HG03378 (cell line): ENCODE measurements around the gene AURKA.
"Not testable (repeated sequence)": the region's sequence is repeated elsewhere in the genome, so short reads cannot be mapped to it uniquely, and the experiment has no call there.

ENCODE experiments used
- ATAC-seq: cut with Tn5 transposase; IDR thresholded peaks from one replicate; pipeline ENCODE4 v1.9.1; 2021; ENCODE audit warnings: mild to moderate bottlenecking, moderate library complexity; ENCODE audit not compliant: unreplicated experiment

The AURKA gene

DNA sequence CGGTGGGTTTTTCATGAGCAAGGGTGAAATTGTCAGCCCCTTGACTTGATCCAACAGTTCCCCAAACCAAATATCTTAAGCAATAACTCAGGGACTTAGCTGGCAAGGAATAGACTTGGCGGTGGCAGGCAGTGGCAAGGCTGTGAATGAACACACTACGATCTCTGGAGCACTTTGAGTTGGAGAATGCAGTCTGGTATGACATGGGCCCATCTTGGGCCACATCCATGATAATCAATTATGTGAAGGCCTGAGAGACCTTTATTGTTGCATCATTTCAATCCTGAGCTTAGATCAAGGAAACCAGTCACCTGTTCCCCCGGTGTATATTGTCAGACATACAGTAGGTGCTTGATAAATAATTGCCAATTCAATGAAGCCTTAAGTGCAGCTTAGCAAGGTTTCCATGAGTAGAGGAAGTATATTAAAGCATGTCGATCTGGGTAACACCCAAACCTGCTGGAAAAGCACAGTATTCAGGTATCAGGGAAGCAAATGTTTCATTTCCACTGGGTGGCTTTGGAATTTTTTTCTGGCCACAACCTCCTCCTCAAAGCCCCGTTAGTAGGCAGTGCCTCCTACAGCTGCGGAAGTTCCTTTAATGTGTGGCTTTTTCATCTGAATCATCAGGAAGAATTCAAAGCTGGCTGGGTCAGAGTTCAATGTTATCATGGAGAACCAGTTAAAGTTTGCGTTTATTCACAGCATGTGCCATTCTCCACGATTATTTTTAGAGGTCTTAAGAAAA, 30.2 kb upstream of the AURKA start:
- ATAC-seq = no peak

DNA sequence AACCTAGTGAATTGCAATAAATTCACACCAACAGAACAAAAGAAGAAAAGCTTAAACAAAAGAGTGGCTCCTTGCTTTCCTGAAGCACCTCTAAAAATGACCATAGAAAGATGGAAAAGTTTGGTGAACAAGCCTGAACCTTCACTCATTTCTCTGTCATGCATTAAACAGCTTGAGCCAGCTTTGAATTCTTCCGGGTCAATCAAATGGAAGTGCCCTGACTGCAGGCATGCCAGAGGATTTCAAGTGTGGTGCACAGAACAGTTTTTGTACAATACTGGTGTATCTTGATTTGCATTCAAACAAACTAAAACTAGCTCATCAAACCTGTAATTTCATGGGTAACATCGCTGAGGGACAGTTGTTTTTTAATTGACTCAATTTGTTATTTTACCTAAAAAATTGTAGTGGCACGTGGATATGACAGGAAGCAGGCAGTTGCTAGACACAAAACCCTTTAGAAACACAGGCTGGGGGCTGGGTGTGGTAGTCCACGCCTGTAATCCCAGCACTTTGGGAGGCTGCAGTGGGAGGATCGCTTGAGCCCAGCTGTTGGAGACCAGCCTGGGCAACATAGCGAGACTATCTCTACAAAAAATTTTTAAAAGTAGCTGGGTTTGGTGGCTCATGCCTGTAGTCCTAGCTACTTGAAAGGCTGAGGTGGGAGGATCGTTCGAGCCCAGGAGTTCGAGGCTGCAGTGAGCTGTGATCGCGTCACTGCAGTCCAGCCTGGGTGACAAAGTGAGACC, 29.1 kb upstream of the AURKA start:
- ATAC-seq = no peak

DNA sequence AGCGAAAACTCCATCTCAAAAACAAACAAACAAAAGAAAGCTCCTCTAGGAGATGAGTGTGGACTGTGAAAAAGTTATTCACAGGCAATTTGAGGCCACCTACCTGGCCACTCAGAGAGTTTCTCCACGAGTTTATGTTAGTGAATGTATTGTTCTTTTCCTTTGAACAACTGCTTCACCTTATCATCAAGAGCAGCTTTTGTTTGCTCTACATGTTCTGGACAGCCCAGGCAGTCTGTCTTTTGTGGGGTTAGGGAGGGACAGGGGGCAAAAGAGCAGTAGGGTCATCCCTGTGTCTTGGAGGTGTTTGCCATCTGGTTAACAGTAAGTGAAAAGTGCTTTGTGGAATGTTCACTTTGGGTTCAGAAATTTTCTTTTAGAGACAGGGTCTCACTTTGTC, 28.0 kb upstream of the AURKA start:
- no peak for ATAC-seq

DNA sequence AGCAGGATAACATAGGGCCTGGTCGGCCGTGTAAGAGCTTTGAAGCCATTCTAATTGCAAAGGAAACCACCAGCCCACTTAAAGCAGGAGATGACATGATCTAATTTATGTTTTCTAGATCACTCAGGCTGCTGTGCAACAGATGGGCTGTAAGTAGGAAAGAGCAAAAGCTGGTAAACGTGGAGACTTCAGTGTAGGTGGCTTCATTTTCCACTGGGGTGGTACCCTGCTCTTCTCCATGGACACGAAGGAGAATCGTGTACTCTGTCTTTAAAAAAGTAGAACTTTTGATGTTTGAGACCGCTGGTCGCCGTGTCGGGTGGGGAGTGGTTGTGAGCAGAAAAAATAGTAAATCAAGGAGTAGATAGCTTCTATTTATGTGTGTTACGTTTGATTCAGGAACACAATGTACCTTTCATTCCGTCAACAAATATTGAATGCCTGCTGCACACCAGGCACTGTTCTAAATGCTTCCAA, 26.4 kb upstream of the AURKA start:
- no peak for ATAC-seq

DNA sequence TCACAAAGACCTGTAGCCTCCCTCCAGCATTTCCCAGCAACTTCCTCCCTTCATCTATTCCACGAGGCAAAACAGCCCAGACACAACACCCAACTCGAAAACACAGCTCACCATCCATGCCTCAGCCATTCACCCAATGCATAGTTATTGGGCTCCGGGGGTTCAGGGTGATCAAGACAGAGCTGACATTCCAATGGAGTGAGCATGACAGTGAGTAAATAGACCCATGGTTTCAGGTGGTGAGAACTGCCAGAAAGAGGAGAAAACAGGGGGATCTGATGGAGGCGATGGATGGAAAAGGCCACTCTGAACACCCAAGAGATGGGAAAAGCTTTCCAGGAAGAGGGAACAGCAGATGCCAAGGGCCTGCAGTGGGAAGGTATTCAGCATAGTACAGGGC, 25.9 kb upstream of the AURKA start:
- ATAC-seq = no peak

DNA sequence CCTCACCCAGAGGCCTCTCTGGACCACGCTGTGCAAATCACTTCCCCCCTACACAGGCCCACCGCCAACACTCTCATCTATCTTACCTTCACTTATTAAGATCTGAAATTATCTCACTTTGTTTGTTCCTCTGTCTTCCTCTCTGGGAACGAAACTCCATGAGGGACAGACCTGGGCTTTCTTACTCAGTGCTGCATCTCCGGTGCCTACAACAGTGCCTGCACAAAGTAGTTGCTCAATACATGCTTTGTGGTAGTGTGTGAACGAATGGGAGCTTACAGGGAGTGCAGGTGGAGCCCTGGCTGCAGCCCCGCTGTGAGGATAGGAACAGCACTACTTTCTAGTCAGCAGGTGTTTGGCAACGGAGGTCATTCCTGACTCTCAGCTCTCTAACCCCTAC, 25.4 kb upstream of the AURKA start:
- ATAC-seq = no peak

DNA sequence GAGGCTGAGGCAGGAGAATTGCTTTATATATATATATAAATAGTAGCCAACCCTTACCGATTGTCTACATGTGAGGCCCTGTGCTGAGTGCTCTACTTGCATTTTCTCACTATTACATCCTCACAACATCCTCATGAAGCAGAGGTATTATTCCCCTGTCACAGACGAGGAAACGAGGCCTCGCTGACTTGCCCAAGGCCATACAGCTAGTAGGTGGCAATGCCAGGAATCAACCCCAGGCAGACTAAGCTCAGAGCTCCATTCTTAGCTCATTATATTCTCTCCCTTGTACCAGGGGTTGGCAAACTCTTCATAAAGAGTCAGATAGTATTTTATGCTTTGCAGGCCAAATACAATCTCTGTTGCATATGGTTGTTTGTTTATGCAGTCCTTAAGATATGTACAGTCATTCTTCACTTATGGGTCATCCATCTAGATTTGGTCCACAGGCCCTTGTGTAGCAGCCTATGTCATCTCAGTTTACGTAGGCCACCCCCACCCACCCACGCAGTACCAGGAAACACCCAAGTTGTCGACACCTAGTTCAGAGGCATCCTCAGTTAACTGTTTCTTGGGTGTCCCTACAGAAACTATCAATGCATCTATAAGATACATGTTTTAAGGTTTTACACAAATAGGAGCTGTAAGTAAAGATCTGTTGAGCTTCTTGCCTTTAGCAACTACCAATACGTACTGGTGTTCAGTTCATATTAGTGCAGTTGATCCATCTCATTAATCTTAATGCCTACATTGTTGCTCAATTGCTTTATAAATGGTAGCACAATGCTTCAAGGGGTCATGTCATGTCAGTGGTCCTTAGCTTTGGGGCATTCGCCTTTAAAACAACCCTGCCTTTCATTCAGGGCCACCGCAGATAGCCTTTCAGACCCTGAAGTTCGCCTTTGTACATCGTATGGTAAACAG, 23.1 kb upstream of the AURKA start:
- no peak for ATAC-seq

DNA sequence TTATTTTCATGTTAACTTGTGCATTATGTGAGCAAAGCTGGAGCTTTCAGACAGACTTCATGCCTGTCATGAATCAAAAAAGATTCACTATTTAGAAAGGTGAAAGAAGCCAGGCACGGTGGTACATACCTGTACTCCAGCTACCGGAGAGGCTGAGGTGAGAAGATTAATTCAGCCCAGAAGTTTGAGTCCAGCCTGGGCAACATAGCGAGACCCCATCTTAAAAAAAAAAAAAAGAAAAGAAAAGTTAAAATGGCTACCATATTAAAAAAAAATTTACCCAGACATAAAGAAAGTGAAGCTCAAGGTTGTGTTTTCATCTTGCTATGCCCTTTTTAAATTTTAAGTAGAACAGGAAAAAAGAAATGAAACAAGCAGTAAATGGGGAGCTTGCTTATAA, 20.9 kb upstream of the AURKA start:
- no peak for ATAC-seq

DNA sequence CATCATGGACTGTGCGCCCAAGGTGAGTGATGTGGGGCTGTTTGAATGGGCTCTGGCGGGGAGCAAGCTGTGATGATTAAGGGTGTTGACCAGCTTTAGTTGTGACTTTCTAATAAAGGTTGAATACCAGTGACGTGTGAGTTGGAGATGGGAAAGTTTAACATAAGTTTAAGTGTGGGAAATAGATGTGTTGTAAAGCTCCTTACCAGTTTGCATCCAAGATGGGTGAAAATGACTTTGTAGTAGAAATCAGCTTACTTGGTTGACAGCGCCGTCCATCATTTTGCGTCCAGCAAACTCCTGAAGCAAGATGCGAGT, 20.4 kb upstream of the AURKA start:
- no peak for ATAC-seq

DNA sequence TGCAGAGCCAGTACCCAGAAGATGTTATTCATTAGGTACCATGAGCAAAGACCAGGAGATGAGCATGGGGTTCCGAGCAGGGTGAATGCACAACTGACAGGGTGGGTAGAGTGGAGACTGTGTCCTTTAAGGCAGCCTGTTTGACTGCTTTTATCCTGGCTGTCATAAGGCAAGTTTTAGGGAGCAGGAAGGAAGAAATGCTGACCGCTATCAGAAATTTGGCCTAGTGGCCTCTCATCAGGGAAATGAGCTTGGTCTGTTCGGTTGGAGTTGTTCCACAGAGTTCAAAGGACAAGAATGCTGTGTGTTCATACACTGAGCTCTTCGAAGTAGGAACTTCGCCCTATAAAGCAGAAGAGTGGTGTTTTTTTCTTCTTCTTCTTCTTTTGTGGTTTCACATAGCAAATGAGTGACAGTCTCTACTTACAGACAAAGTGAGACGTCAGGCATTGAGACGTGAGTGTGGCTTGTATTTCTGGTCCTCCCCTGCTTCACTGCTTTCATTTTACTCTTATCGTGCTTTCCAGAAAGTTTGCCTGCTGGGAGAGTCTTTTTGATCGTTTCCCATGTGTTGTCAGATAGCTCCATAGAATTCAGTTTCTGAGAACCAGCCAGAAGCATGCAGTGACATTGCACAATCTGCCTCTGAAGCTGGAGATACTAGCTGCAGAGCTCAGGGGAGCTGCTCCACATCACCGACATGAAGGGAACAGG, 19.9 kb upstream of the AURKA start, which contains the start of gene CASS4:
Gene CASS4, plus strand, starts transcription at position 502 of the 714 bp plus-strand sequence. Its CDS starts 199 bp downstream, at position 701.
- ATAC-seq = no peak

DNA sequence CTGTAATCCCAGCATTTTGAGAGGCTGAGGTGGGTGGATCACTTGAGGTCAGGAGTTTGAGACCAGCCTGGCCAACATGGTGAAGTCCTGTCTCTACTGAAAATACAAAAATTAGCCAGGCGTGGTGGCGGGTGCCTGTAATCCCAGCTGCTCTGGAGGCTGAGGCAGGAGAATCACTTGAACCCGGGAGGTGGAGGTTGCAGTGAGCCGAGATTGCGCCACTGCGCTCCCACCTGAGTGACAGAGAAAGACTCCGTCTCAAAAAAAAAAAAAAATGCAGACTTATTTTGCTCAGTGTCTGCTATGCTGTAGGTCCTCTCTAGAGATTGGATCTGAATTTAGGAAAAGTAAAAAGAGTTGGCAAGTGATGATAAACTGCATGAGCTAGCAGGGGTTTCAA, 19.3 kb upstream of the AURKA start:
- not testable (repeated sequence) for ATAC-seq

DNA sequence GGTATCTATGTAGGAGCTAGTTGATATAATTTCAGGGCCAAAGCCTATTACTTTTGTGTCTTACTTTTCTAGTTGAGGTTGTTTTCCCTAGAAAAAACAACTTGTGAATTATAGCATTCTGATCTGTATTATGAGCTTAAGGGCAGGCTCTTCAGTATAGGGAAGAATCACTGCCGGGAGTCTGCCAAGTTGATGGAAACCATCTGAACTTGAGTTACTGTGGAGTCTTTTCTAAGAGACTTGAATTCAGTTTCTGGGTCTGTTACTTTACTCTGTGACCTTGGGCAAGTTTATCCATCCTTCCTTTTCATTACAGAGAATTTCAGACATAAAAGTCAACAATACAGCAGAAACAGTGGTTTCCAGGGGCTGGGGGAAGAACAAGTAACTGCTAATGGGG, 17.9 kb upstream of the AURKA start:
- no peak for ATAC-seq

DNA sequence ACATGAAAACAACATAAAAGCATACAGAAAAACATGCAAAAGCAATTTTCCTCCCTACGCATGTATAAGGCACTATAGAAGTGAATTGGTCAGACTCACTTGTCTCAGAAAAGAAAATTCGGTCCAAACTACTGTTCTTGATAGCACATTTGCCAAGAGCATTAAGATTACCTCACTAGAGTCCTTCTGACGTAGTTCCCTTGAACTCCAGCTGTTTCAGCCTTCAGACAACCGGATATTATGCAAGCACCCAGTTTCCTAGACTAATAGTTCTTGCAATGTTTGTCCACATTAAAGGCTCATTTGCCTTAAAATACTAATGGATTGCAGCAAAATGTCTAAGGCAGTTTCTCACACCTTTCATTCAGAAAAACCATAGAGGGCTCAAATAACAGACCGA, 17.5 kb upstream of the AURKA start:
- ATAC-seq = no peak

DNA sequence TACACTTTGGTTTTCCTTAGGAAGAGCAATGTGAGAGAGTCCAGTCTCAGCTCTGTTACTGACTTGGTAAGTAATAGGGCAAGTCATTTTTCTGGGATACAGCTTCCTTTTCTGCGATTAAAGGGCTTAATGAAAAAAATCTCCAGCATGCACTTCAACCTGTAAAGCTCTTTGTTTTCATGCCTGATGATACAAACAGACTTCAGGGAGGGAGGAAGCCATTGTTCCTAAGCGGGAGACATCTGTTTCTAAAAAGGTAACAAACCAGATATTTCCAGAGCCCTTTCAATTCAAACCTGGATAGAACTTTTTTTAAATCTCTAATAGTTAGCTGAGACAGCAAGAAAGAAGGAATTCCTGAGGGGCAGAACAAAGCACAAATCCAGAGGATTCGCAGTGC, 14.9 kb upstream of the AURKA start:
- no peak for ATAC-seq

DNA sequence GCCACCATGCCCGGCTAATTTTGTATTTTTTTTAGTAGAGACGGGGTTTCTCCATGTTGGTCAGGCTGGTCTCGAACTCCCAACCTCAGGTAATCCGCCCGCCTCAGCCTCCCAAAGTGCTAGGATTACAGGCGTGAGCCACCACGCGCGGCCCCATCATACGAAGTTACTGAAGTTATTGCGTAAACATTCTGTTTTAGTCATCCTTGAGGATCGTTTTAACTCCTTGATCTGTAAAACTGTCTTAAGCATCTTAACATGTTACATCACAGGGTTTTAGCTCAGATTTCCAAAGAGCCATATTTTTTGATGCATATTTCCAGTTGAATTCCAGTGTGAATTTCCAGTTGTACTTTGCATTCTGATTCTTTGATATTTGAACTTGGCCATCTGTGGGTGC, 13.3 kb upstream of the AURKA start:
- ATAC-seq = not testable (repeated sequence)

DNA sequence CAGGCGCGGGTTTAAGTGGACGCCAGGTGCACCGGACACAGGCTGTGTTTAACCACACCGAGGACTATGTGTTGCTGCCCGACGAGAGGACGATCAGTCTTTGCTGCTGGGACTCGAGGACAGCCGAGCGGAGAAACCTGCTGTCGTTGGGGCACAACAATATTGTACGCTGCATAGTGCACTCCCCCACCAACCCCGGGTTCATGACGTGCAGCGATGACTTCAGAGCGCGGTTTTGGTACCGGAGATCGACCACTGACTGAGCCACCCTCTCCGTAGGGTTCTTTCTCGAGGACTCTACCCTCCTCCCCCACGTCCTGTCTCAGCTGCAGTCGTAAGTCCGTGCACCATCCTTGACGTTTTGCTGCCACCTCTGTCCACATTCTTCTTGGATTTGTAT, 11.4 kb upstream of the AURKA start:
- ATAC-seq = no peak

DNA sequence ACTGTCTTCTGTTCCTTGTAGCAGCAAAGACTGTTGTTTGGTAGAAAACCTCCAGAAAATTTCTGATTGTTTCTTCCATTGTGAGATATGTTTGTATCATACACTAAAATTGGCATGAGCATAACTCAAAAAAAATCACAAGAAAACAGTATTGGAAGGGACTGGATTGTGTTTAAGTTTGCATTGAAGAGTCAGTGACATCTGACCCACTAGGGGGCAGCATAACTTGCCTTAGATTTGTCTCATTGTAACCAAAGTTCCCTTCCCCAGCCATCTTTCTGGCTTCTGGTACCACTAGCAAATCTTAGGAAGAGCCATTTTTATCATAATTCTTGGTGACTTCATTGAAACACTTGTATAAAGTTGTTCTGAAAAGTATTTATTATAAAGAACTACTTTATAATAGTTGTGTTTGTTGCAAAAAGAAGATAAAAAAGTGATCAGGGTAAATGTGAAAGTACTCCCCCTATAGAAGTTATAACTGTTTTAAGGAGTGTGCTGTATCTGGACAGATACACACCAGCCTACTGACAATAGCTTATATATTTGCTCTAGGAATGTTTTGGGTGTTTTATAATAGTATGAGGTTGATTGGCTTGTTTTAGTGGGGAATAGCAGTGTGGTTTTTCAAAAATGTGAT, 8.1 kb upstream of the AURKA start:
- peak; percentile 76 for ATAC-seq

DNA sequence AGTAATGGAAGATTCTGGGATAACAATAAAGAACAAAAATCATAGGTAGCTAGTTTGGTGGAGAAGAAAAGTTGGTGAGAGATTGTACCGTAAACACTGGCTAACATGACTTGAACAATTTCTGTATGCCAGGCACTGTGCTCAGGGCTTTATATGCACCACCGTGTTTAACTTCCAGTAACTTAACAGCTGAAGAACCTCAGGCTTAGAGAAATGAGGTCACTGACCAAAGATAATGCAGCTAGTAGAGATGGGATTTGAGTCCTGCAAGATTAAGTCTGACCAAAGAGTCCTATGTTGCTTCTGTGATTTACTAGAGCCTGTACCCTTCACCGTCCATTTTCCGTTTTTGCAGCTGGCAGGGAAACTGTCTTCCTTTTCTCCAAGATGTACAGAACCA, 3.2 kb upstream of the AURKA start:
- ATAC-seq = no peak

DNA sequence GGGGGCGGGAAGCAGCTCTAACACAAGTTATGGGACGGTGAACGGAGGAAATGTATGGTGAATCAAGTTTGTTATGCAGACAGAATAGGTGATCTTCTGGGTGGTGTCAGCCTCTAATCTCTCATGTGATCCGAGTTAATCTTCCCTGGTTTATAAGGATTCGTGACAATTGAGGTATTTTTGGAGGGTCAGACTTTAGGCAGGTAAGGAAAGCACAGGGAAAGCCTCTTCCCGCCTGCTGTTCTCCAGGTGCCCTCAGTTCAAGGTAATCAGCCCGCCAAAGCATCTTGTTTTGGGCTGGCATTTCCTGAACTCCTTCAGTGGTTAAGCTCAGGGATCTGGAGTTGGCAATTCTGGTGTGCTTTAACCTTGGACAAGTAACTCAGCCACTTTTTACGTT, 1.6 kb upstream of the AURKA start:
- no peak for ATAC-seq

DNA sequence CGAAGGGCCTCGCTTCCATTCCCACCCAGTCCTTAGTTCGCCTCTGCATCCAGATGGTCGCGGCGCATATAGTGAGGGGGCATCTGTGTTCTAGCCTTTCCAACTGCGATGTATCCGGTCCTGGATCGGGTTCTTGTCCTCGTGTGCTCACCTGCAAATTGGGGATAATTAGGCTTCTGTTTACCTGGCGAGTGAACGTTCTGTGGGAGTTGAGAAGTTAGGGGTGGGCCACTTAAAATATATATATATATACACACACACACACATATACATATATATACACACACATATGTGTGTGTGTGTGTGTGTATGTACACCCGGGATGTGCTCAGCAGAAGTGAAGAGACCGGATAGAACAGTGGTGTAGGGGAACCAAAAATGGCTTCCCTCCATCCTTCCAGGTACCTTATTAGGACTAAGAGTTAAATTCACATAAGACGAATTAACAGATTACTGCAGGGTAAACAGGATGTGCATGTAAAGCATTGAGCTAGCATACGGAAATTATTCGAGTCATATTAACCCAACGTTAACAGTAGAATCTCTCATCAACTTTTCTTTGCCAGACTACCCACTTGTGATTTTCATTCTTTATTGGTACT, 967 bp upstream of the AURKA start:
- ATAC-seq = no peak
